Adrenal gland (tissue), 5 donors: ENCODE data around the gene DDX21.

ENCODE experiments used
- POLR2A ChIP-seq, 2 donors: fragments of 450-650 bp; IDR thresholded peaks; one replicate each; pipeline ENCODE4 v1.6.1; 2017; ENCODE audit warnings: antibody characterized with exemption in 2 of 2, mild to moderate bottlenecking in 2 of 2, moderate library complexity in 1 of 2
- TF ChIP-seq, protein P1 (sequence below), 6 experiments: fragments of 450-650 bp in 4 of 6; fragments of 200-600 bp in 2 of 6; sonication (generic) in 1 of 6; IDR thresholded peaks; 1 replicate in 5 of 6; 2 replicates in 1 of 6; pipeline versions ENCODE4 v1.5.1 to v1.8.0; 2016 to 2021; ENCODE audit warnings: antibody characterized with exemption in 6 of 6, mild to moderate bottlenecking in 2 of 6, moderate library complexity in 1 of 6
- donor health status: DM: no; HTN: no; CAD: no.

DNA sequence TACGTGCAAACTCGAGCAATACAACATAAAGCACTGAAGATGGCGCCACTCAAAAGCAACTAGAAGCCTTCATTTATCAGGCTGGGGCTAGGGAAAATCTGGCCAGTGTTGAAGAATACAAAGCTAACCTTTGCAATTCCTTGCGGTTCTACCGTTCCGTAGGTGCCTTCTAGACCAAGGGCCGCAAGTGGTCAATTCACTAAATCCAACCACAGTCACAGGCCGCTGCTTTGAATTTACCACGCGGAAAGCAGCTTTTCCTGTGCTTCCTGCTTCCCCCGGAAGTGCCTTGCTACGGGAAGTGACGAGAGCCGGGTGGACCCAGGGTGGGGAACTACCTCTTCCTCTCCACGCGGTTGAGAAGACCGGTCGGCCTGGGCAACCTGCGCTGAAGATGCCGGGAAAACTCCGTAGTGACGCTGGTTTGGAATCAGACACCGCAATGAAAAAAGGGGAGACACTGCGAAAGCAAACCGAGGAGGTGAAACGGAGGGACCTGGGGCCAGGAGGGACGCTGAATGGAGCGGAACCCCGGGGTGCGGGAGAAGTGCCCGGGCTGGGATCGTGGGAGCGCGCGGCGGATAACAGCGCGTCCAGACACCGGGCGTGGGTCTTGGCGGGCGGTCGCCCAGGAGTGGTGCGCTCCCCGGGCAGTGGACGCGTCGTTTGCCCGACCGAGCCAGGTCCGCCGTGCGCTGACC is at the start of gene DDX21:
- TF ChIP-seq POLR2A (IDR thresholded peaks at IDR 0.05) = peak in 1 of 2 donors; percentile 55
- TF ChIP-seq, protein P1, sequence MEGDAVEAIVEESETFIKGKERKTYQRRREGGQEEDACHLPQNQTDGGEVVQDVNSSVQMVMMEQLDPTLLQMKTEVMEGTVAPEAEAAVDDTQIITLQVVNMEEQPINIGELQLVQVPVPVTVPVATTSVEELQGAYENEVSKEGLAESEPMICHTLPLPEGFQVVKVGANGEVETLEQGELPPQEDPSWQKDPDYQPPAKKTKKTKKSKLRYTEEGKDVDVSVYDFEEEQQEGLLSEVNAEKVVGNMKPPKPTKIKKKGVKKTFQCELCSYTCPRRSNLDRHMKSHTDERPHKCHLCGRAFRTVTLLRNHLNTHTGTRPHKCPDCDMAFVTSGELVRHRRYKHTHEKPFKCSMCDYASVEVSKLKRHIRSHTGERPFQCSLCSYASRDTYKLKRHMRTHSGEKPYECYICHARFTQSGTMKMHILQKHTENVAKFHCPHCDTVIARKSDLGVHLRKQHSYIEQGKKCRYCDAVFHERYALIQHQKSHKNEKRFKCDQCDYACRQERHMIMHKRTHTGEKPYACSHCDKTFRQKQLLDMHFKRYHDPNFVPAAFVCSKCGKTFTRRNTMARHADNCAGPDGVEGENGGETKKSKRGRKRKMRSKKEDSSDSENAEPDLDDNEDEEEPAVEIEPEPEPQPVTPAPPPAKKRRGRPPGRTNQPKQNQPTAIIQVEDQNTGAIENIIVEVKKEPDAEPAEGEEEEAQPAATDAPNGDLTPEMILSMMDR (IDR thresholded peaks at IDR 0.05) = peak in 5 of 6 experiments; percentile 43 to 78 (median 55)
